ENCODE measurements around the gene TMEM72. TPM values are rescaled to one million over a fixed set of nuclear protein-coding genes. Genes with fewer than 3 reads are reported as not detected.

The TMEM72 gene
- total RNA-seq, 1 donor from 2014 or later: not detected

DNA sequence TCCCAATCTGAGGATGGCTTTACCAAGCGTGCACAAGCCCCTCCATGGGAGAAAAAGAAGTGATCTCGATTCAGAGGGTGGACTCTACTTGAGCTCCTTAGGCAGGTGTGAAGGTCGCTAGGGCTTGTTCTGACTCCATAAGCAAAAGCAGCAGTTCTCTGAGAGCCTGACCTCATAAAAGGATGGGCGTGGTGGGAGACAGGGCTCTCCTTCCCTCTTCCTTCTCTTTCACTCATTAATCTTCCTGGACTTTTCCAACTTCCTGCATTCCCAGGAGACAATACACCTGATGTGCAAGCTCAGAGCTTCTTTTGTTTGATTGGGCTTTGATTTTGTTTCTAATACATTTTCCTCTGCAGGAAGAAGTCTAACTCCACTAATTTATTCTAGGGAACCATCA lies 22.3 kb upstream of the TMEM72 start:
- intact Hi-C loops (cut with micrococcal nuclease): no loop called here

DNA sequence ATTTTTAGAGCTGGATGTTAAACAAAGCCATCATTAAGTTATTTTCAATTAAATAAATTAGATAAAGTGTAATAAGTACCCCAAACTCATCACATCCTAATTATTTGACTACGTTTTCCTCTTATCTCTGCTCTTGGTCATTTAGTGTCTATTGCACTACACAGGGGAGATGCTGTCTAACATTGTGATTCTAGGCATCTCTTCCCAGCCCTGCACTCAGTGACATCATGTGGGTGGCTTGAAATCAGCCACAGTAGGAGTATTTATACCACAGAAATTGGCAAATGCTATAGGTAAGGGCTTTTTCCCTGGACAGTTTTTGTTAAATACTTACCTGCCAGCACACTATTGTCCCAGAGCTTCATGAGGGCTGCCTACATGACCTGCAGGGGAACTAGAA lies 21.3 kb upstream of the TMEM72 start:
- intact Hi-C loops (cut with micrococcal nuclease): no loop called here

DNA sequence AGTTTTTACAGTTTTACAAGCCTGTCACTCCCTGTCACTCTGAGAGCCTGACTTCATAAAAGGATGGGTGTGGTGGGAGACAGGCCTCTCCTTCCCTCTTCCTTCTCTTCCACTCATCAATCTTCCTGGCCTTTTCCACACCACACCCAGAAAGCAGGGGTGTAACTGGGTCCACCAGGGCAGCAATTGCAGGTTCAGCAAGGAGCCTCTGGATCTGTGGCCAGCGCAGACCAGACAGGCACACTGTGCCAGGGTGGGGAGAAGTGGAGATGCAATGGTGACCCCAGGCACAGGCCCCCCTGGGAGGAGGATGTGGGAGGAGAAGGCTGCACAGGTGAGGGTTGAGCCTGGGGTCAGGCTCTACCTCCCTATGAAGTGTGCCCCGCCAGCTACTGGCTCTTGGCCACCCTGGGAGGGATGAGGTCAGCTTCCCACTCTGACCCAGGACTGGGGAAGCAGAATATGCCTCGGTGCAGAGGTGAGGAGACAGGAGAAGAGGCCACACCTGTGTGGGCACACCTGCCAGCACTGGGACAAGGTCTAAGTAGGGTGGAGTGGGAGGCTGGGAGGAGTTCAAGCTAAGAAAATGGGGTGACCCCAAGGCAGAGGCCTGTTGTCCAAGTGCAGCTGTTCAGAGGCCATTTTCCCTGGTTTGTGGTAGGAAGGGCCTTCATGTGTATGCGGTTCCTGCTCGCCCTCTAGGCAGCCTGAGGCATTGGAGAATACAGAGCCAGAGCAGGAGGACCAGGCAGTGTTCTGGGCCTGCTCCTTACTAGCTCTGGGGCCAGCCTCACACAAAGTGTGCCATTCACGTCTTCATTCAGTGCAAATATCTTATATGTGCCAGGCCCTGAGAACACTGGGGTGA lies 20.2 kb upstream of the TMEM72 start:
- intact Hi-C loops (cut with micrococcal nuclease): no loop called here

DNA sequence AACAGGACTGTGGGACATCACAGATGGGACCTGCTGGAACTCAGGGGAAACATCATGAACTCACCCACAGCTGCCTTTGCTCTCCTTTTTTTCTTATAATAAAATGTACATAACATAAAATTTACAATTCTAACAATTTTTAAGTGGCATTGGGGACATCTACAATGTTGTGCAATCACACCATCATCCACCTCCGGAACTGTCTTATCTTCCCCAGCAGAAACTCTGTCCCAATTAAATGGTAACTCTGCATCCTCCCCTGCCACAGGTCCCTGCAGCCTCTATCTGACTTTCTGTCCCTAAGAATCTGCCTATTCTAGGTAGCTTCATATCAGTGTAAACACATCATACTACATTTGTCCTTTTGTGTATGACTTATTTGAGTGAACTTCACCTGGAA lies 19.4 kb upstream of the TMEM72 start:
- intact Hi-C loops (cut with micrococcal nuclease): no loop called here

DNA sequence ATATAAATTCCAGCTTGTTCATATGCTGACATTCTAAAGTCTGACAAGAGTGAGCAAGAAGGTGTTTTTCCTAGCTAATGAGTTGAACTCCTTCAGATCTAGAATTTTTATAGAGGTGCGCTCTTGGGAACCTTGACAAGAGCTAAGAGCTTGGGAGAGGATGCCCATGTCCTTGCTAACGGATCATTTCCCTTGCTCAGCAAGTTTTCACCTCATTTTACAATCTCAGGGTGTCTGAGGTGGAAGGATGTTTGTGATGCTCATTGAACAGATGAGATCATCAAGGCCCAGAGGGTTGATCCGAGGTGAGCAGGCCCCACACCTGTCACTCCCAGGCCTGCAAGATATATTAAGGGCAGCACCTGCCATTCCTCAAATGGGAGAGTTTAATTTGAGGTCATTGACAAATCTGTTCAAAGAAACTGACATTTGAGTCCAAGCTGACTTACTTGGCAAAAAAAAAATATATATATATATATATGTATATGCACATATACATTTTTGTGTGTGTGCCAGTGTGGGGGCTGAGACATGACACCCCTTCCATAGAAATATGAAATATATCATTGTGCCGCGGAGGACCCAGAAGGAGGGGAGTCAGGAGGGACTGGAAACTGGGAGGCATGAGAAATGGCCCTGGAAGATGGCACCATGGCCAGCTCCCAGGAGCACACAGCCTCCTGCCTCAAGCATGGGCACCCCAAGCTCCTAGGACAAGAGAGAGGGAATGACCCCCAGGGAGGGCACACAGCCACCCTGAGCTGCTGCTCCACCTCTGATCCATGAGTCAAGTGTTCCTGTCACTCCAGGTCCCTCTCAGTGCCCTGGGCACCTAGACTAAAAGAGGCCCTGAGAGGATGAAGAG lies 17.3 kb upstream of the TMEM72 start:
- intact Hi-C loops (cut with micrococcal nuclease): no loop called here

DNA sequence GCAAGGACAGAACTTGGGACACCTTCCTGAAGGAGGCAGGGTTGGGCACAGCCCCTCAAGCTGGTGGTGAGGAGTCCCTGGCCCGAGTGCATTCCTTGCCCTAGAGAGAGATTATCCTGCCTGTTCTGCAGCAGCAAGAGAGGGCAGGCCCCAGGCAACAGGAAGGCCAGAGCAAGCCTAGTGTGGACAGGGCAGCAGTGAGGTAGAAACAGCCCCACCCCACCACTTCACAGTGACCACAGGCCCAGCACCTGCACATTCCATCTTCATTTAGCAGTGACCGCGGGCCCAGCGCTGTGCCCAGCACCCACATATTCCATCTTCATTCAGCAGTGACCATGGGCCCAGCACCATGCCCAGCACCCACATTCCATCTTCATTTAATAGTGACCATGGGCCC lies 16.4 kb upstream of the TMEM72 start:
- intact Hi-C loops (cut with micrococcal nuclease): no loop called here

DNA sequence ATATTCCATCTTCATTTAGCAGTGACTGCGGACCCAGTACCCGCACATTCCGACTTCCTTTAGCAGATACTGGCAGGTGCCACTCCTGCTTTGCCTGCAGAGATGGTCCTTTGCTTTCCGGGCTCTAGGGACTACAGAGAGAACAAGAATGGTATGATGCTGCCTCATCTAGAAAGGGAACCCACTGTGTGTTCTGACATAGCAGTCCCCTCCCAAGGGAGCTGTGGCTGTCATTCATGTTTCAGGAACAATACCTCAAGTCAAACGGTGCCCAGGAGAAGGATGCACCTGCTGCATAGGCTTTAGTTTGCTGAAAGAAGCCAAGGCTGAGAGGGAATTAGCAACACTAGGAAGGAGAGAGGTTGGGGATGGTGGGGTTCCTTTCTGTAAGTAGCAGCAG lies 15.9 kb upstream of the TMEM72 start:
- intact Hi-C loops (cut with micrococcal nuclease): no loop called here

DNA sequence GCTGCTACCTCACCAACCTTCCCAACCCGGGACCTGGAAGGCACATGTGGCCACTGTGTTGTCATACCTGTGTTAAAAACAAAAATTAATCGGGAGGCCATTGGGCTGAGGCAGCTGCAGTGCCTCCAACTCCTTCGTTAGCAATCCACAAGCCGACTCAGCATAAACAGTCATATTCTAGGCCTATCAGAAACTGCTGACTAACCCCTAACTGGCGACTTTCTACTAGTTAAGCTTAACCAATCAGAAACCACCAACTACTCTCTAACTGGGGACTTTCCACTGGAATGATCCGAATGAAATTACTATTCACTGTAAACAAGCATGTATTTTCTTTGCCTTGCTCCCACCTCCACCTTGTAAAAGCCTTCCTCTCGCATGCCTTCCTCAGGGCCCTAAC lies 14.1 kb upstream of the TMEM72 start:
- intact Hi-C loops (cut with micrococcal nuclease): no loop called here

DNA sequence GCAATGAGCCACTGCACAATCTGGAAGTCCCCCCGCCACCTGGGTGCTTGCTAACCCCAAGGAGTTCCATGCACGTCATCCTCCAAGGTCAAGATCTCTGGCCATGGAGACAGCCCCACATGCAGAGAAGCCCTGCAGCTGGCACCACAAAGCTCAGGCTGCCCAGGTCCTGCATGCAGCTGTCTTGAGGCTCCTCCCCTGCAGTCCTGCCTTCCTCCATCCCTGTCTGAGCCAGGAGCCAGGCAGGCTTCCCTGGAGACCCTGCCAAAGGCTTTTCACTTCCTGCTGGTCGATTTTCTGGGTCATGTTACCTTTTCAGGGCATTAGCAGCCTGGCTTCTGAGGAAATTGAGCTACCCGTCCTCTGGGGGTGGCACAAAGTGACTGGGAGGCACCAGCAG lies 12.5 kb upstream of the TMEM72 start:
- intact Hi-C loops (cut with micrococcal nuclease): no loop called here

DNA sequence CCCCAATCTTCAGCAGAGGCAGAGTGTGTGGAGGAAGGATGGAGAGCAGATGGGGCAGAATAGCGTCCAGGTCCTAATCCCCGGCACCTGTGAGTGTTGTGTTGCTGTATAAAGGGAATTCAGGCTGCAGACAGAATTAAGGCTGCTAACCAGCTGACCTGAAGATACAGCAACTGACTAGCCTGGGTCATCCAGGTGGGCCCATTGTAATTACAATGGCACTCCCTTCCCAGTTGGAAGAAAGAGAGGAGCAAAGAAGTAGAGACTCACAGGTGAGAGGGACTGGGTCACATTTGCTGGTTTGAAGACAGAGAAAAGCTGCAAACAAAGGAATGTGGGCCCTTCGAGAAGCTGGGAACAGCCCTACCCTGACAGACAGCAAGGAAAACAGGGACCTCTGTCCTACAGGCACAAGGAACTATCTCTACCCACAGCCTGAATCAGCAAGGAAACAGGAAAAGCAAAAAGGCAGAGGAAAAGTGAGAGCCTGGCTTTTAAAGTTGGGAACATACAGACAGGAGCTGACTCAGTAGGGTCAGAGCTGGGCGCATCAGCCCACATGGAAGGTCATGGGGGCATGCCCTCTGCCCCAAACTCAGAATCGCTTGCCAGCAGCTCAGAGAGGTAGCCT lies 11.6 kb upstream of the TMEM72 start:
- intact Hi-C loops (cut with micrococcal nuclease): no loop called here

DNA sequence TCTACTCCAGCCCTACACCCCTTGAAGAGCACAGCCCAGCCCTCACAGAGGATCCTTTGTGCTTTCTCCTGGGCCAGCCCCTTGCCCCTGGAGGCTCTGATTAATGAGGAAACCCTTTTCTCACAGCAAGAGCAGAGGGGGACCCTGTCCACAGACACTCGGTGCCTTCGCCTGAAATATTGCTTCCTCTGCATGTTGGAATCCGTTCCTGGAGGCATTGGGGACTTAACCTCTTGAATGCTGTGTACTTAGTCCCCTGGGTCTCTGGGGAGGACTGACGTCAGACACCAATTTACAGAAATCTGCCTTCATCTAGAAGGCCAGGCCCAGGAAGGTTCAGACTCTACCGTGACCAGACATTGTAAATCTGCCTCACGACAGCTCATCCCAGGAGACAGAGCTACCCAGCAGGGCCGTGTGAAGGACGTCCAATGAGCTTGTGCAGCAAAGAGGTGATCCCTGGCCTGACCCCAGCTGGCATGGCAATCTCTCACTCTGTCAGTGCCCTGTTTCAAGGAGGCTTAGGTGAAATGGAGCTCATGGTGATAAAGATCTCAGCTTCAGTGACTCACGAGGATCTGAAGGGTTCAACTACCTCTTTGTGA lies 8.1 kb upstream of the TMEM72 start:
- intact Hi-C loops (cut with micrococcal nuclease): no loop called here

DNA sequence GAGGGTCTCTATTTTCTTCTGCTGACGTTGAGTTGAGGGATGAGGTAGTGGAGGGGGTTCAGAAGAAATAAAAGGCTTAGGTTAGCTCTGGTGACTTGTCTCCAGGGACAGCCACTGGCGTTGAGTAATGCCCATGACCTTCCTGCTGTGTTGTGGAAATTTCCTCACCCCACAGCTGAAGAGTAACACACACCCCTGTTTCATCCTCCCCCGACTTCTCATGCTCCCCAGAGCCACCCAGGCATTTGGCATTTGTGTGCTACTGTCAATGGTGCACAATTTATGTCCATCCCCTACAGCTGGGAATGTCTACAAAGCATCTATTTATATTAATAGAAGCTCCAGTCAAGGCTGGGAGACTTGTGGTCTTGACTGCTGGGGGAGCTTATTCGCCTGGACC lies 4.7 kb upstream of the TMEM72 start:
- intact Hi-C loops (cut with micrococcal nuclease): no loop called here

DNA sequence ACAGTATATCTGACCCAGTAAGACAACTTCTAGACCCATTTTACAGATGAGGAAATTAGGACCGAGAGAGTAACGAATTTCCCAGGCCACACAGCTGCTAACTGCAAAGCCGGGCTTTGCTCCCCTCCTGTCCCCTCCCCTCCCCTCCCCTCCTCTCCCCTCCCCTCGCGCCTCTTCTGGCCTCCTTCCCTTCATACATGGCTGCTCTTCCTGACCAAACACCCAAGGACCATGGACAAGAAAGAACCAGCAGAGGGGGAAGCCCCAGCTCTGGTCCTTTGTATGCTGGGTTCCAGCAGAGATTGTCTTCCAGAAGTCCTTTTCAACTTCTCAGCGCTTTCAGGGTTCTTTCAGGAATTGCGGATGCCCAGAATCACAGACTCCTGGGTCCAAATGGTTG lies 3.6 kb upstream of the TMEM72 start:
- intact Hi-C loops (cut with micrococcal nuclease): no loop called here

DNA sequence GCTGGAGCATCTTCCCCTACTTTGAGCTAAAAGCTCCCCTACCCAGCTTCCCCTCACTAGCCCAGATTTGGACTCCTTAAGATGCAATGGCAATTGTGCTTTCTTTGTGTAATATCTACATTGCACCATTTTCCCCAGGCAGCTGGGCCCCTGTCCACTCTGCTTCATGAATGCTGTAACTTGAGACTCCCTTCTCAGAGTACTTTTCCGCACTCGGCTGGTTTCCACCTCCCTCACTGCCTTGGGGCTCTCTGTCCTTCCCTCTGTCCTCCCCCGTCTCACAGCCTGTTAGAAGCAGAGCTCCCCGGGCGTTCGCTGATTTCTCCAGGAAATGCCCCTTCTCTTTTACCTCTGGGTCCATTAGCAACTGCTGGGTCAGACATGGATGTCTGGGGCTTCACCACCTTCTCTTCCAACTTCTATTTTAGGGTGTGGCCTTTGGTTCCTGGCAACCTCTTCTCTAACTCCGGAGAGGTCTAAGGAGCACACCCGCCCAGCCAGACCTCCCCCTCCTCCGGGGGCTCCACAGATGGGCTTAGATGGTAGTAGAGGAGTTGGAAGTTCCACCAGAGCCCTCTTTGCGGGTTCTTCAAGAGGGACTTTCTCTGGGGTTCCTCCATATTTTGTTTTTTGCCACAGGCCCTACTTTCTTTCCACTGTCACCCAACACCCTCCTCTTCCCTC lies 2.9 kb upstream of the TMEM72 start:
- intact Hi-C loops (cut with micrococcal nuclease): no loop called here

DNA sequence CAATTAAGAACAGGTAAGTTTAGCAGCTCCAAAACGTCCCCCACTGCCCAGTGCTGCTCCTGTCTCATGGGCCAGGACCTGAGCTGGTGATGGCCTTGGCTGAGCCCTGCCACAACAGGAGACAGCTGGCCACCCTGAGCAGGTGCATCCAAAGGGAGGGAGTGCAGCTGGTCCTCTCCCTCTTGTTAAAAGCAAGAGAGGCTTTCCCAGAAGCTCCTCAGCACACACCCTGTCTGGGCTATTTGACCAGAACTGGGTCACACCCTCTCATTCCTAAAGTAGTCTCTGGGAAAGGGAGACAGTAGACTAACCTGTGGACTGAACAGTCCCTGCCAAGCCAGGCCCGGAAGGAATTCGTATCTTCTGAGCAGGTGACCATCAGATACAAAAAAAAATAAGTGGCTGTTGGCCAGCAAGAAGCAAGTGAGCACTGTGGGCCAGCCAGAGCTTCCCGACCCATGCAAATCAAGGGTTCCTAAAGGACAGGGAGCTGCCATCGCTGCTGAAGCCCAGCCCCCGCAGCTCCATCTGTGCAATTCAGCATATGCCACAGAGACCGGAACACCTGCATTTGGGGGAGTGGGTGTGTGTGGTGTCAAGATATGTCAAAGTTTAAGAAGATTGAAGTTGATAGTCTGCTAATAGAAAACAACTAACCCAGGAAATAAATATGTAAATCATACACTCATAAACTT lies 2.1 kb upstream of the TMEM72 start:
- intact Hi-C loops (cut with micrococcal nuclease): no loop called here

DNA sequence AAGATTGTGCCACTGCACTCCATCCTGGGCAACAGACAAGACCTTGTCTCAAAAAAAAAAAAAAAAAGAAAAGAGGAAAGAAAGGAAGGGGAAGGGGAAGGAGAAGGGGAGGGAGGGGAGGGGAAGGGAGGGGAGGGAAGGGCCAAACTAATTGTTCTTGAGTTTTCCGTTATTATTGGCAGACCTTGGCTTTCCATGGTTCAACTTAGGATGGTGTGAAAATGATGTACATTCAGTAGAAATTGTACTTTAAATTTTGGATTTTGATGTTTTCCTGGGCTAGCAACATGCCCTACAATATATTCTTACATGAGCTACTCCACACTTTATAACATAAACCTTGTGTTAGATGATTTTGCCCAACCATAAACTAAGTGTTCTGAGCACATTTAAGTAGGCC lies 1.2 kb upstream of the TMEM72 start:
- intact Hi-C loops (cut with micrococcal nuclease): no loop called here

DNA sequence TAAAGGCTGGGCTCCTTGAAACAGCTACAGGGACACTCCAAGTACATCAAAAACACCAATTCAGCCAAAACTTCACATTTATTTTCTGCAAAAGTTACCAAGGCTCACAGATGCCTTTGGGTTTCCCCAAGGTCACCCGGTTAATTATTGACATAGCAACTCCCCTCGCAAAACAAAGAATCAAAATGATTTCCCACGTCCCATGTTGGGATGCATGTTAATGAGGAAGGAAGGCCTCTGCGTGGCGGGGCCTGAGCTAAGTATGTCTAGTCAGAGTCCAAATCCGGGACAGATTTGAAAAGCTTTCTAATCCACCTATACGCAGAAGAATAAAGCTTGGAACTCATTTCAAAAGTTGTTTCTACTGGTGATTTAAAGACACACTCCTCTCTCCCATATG lies 535 bp upstream of the TMEM72 start:
- intact Hi-C loops (cut with micrococcal nuclease): no loop called here

DNA sequence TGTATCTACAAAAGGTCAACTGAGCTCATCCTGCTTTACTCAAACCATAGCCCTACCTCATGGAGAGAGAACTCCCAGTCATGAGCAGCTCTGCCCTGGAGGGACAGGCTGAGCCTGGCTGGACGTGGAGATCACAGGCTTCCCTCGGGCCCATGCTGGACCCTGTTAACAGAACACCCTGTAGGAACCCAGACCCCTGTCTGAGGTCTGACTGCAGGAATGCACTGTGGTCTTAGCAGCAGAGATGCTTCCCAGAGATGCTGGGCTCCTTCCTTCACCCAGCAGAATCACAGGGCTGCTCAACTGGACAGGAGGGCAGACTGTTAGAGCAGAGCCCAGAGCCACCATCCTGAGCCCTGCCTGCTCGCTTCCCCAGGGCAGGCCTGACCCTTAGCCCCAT lies 814 bp downstream of the TMEM72 start:
- intact Hi-C loops (cut with micrococcal nuclease): no loop called here

DNA sequence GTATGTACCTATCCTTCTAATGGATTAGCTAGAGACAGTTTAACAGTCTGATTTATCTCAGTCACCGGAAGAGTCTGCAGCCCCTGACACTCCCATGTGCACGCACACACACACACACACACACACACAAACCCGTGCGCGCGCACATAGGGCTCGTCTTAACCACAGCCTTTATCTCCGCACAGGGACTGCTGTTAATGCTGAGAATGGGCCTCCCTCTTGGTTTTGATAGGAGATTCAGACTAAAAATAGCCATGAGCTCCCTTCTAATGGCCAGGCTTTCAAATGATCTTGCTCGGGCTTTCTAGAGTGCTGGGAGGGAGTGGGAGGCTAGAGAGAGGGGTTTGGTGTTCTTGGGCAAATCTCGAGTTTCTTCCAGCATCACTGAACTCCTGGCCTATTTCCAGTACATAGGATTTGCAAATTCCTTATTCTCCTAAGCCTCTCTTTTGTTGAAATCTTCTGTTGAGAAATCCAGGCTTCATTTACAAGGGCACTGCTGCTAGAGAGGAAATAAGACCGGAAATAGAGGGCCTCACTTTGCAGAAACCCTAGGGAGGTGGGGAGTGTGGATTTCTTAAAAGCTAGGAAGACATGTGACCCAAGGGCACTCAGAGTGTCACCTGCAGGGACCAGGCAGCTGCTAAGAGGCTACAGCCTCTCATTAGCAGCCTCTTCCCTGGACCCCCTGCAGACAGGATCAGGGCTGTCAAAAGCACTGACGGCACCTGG lies 2.4 kb downstream of the TMEM72 start:
- intact Hi-C loops (cut with micrococcal nuclease): loop anchor here (1.0 kb wide), 1 partner anchor 35 kb away; no protein-coding TSS in a partner anchor

DNA sequence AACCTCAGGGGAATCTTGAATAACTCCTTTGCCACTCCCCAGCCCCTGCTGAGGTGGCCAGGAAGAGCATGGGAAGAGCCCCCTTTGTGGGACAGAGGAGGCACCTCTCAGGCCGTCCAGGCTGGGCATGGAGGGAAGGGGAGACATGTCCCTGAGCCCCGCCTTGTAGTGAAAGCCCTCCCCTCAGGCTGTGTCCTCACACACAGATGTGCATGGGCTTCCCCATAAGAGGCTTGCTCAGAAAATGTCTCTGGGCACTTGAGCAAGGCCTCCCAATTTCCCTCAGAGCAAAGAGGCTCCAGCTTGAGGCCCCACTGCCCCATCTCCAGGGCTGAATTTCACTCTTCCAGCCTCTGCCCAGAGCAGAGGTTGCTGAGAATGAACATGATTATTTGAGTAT lies 3.8 kb downstream of the TMEM72 start:
- intact Hi-C loops (cut with micrococcal nuclease): no loop called here
